NK-92 treated with Interleukin-12 subunit alpha and Interleukin-12 subunit beta, amount 100 ng/mL, for 24 hours (cell line): ENCODE measurements around the gene APOL1.
A peak's percentile ranks its signal among the peaks of the same experiment; 100 is the strongest.
"Not testable (repeated sequence)": the region's sequence is repeated elsewhere in the genome, so short reads cannot be mapped to it uniquely, and the experiment has no call there.

ENCODE experiments used
- DNase-seq: peaks from one replicate; lab custom pipeline; 2025; lab: John Stamatoyannopoulos, UW

The APOL1 gene

DNA sequence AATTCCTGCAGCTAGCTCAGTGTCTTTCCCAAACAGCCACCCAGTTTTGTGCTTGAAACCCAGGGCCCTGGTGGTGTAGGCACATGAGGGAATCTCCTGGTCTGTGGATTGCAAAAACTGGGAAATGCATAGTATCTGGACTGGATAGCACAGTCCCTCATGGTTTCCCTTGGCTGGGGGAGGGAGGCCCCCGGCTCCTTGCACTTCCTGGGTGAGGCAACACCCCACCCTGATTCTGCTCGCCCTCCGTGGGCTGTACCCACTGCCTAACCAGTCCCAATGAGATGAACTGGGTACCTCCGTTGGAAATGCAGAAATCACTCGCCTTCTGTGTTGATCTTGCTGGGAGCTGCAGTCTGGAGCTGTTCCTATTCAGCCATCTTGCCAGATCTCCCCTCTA, 19.0 kb downstream of the APOL1 start:
- DNase-seq: not testable (repeated sequence)

DNA sequence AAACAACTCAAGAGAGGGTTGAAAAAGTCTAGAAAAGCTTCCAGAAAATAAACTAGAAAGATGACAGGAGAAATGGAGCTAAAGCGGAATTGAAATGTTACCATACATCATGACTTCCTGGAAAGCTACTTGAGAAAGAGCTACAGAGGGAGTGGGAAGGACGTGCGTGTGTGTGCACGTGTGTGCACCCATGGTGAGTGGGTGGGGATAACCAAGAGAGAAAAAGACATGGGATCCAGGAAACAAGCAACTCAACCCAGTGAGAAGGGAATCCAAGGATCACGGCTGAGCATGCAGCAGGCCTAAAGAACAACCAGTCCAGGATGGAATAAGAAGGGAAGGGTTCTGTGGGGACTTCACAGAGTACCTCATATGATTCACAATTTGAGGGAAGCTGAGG, 21.6 kb downstream of the APOL1 start:
- no peak for DNase-seq

DNA sequence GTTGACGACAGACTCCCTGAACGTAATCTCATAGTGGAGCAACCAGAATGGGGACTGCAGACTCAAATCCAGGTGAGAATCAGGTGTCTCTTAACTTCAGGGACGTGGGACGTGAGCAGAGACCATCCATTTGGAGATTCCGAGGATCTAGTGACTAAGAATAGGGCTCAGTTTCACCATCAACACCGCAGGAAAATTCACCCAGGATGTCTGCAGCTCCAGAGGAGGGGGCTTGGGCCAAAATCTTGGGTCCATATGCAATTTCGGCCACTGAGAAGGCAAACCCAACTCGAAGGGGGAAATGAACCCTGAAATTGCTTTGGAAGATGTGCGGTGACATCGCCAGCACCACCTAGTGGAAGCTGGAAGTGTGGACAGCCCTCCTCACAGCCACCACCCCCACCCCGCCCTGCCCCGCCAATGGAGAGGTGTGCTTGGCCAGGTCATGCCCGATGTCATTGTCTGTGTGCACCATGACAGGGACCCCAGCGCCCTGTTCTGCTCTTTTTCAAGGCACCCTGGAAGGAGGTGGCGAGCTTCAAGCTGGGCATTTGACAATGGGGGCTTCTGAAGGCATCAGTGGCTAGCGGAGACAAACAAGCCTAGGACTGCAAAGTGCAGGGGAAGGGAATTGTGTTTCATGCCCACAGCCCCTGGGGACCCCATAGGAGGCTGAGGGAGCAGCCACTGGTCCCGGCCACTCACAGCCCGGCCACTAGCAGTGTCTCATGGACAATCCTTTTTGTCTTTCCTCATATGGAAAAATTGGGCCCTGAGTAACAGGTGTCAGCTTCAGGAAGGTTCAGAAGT, 24.8 kb downstream of the APOL1 start:
- DNase-seq: peak; percentile 44

DNA sequence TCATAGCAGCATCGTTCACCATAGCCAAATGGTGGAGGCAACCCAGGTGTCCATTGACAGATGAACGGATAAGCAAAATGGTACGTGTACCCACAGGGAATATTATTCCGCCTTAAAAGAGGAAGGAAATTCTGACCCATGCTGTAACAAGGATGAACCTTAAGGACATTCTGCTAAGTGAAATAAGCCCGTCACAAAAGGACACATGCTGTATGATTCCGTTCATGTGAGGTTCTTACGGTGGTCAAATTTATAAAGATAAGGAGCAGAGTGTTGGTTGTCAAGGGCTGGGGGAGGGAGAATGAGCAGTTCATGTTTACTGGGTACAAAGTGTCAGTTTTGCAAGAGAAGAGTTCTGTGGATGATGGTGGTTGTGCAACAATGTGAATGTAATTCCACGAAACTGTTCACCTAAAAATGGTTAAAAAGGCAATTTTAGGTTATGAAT, 26.3 kb downstream of the APOL1 start:
- DNase-seq: no peak

DNA sequence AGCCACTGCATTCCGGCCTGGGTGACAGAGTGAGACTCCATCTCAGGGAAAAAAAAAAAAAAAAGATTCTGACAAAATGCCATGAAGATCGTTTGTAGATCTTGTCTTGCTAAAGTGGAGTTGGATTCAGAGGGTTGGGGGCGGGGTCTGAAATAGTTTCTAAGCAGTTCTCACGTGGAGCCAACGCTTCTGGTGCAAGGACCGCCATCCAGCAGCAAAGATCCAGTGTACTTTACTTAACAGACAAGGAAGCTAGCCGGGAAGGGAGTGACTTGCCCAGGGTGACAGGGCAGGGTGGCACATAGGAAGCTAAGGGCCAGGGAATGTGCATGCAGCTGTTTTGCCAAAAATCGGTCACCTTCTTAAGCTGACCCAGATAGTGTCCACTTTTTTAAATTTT, 27.4 kb downstream of the APOL1 start:
- DNase-seq: no peak

DNA sequence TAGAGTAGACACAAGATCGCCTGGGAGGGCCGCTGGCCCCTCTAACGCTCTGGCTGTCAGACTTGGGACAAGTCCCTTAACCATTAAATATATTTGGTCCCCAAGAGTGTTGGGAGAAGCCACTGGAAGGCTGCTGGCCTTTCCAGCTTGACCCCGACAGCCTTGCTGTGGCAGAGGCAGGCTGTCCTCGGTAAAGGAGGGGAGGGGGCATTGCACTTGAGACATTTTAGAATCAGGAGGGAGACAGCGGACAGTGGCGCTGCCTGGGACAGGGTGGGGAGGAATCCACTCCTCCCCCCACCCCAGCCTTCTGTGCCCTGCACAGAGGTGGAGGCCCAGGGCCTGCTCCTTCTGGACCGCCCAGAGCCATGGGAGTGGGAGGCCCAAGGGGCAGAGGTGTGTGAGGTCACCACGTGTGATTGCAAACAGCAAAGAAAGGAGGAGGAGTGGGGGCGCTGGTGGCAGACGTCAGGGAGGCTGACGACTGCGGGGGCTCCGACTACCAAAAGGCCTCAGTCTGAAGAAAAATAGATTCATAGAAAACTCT, 28.9 kb downstream of the APOL1 start:
- DNase-seq: no peak

DNA sequence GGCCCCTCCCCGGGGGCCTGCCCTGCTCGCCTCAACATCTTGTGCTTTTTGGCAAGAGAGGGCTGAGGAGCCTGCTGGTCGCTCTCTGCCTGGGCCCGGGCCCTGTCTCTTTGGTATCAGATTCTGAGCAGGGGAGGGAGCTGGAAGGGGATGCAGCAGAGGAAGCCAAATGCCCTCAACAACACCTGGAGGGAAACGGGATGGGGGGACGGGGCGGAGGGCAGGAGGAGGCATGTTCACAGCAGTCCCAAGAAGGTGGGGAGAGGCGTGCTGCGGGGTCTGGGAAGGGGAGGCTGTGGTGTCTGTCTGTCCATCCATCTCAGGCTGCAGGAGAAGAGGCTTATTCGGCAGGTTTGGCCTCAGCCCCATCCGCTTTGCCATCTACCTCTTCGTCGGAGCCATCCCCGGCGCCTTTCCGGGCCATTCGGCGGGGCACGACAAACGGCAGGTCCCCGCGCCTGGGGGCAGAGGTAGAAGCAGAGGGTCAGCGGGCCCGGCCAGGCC, 29.4 kb downstream of the APOL1 start:
- DNase-seq: no peak

DNA sequence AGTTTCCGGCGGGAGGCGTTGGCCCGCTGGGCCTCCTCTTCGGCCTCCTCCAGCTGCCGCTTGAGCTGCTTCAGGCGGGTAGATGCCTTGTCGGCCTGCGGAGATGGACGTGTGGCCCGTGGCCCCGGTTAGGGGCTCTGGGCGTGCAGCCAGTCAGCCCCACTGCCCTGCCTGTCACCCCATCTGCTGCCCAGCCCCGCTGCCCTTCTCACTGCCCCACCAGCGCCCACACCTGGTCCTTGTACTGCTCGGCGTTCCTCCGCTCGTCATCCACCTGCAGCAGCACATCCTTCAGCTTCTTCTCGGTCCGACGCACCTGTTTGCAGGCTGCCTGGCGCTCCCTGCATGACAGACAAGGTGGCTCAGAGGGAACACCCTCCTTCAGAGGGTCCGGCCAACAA, 31.2 kb downstream of the APOL1 start:
- no peak for DNase-seq

DNA sequence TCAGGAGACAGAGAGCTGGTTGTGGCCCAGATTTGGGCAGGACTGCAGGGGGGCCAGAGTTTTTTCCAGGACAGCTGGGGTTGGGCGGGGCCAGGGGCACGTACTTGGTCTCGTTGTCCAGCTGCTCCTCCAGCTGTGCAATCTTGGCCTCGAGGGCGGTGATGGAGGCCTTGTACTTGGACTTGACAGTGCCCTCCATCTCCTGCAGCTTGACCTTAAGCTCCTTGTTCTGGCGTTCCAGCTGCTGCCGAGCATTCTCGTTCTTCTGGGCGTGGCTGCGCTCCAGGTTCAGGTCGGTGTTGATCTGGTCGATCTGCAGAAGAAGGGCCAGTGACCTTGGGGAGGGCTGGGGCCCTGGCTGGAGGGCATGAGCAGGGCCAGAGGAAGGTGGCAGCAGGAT, 32.1 kb downstream of the APOL1 start:
- no peak for DNase-seq

DNA sequence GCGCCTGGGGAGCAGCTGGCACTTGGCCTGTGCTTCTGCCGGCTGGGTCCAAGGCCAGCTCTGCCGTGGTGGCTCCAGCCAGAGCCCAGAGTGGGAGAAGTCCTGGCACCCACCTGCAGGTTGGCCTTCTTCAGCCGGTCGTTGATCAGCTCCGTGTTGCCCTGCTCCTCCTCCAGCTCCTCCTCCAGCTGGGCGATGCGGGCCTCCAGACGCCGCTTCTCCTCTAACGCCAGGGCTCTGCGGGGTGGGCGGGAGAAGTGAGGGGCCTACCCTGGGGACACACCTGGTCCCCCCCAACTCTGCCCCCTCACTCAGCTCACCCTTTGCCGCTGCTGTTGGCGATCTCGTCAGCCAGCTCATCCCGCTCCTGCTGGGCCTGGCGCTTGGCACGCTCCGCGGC, 32.6 kb downstream of the APOL1 start:
- DNase-seq: no peak

DNA sequence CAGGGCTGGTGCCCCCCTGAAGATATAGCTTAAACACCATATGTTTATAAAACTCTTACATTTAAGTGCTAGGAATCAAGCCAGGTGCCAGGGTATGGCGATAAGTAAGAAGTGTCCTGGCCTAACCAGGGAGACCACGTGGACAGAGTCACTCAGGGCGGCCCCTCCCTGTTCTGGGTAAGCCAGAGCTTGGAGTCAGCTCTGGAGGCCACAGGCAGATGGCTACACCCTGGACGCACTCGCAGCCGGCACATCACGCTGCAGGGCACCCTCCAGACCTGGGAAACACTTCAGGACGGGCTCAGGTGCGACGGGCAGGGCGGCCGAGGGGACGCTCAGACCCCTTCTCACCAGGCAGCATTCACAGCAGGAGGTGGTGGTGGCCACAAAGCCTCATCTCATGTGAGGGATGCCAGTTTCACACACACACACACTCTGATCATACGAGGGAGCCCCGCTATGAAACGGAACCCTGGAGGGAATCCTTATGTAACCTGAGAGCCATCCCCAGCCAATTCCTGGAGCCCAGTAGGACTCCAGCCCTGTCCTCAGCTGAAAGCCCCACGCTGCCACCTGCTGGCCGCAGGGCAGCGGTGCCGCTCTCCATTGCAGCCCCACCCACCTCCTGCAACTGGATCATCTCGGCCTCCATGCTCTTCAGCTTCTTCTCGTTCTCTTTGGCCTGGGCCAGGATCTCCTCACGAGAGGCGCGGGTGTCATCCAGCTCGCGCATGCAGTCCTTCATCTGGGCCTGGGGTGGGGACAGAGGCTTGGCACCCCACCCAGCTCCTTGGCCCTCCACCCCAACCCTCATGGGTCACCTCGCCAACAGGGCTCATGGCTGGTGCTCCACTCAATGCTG, 33.4 kb downstream of the APOL1 start:
- peak; percentile 26 for DNase-seq

DNA sequence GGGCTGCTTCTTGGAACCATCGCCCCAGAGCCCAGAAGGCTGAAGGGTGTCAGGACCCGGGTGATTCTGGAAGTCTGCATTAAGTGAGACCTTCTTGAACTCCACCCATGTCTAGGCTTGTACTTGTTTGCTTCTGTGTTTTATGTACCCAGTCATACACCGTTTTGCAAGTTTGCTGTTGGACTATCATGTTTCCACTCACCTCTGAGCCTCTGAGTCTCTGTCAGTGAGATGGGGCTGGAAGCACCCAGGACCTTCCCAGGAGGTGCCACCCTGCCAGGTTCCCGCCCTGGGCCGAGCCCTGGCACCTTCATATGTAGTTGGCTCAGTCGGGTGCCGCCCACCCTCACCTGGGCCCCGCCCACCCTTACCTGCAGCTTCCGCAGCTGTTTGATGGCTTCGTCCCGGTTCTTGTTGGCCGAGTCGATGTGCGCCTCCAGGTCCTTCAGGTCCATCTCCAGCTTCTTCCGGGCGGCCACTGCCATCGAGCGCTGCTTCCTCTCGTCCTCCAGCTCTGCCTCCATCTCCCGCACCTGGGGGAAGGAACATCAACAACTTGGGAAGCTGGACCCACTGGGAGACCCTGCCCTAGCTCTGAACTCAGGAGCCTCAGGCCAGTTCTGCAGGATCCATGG, 35.1 kb downstream of the APOL1 start:
- DNase-seq: no peak

DNA sequence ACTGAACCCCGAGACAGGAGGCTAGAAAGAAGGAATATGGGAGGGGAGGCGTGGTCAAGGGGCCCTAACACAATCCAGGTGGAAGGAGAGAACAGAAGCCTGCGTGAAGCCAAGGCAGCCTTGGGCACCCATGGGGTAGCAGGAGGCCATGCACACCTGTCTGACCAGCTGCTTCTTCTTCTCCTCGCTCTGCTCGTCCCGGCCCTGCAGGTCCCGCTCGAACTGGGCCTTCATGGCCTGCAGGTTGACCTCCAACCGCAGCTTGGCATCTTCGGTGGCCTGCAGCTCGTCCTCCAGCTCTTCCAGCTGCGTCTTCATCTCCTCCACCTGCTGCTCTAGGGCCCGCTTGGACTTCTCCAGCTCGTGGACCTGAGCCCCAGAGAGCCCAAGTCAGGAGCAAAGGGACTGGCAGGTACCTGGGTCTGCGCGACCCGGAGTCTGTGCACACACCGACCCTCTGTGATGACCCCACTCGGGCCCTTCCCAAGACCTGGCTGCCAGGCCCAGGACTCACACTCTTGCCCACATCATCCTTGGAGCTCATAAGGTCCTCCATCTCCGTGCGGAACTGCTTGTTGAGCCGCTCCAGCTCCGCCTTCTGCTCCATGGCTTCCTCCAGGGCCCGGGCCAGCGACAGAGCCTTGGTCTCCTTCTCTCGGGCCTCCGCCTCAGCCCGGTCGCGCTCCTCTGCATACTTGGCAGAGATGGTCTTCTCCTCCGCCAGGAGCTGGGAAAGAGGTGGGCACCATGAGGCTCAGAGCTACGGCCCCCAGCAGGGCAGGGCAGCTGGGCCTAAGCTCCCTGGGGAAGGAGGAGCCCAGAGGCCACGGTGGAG, 35.9 kb downstream of the APOL1 start:
- no peak for DNase-seq

DNA sequence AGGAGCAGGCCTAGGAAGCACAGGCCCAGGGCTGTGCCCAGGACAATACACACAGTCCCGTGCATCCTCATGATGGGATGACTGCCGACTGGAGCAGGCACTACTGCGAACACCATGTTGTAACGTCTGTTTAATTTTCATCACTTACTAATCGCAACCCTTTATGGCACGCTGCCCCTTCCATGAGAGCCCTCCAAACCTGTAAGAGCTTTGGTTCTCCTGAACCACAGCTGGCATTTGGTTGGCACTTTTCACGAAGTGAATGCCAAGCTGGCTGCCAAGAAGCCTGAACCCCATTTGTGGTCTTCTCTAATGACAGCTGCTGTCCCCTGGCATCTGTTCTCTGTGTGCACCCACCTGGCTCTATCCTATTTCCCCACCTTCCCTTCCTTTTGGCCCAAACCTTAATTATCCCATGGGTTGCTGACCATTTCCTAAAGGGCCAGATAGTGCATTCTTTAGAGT, 36.5 kb downstream of the APOL1 start:
- DNase-seq: no peak

DNA sequence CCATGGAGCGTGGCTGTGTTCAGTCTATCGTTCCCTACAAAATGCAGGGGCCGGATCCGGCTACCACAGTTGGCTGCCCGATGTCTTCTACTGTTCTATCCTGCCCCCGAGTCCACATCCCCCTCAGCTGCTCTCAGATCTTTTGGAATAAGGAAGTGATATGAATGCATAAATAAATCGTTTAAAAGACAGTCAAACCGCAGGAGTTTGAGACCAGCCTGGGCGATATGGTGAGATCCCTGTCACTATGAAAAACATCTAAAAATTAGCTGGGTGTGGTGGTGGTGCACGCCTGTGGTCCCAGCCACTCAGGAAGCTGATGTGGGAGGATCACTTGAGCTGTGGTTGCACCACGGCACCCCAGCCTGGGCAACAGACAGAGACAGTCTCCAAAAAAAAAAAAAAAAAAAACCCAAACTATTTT, 37.0 kb downstream of the APOL1 start:
- not testable (repeated sequence) for DNase-seq

DNA sequence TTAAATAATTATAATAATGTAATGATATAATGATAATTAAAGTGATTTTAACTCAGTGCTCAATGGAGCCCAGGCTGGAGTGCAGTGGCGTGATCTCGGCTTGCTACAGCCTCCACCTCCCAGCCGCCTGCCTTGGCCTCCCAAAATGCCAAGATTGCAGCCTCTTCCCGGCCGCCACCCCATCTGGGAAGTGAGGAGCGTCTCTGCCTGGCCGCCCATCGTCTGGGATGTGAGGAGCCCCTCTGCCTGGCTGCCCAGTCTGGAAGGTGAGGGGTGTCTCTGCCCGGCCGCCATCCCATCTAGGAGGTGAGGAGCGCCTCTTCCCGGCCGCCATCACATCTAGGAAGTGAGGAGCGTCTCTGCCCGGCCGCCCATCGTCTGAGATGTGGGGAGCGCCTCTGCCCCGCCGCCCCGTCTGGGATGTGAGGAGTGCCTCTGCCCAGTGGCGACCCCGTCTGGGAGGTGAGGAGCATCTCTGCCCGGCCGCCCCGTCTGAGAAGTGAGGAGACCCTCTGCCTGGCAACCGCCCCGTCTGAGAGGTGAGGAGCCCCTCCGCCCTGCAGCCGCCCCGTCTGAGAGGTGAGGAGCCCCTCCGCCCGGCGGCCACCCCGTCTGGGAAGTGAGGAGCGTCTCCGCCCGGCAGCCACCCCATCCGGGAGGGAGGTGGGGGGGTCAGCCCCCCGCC, 37.6 kb downstream of the APOL1 start:
- not testable (repeated sequence) for DNase-seq

DNA sequence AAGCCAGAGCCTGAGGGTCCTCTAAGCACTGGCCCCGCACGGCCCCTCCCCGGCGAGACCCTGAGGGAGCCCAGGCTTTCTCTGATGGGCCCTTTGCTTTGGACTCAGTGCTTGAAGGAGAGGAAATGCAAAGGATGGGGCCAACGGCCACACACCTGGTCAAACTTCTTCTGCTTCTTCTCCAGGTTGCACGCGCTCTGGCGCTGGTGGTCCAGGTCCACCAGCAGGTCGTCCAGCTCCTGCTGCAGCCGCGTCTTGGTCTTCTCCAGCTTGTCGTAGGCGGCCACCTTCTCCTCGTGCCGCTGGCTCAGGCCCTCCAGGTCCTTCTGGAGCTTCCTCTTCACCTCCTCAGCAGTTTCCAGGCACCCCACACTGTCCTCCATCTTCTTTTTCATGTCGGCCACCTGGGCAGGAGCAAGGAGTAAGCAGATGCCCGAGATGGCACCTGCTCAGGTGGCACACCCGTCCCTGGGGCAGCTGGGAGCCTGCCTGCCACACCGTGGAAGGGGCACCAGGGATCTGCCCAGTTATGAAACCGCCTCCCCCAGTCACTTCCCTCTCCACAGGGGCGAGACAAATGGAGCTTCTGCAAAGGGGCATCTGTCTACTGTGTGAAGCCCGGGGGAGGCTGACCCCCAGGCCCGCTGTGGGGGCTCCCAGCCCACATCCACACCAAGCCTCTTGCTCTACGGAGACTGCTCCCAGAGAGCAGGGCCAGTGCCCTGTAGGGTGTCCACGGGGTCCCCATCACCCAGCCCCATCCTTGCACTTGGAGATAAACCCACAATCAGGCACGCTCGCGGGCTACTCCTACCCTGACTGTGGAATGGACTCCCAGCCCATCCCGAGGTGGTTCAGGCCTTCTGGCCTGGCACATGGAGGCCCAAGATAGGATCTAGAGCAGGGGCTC, 39.2 kb downstream of the APOL1 start:
- DNase-seq: no peak

DNA sequence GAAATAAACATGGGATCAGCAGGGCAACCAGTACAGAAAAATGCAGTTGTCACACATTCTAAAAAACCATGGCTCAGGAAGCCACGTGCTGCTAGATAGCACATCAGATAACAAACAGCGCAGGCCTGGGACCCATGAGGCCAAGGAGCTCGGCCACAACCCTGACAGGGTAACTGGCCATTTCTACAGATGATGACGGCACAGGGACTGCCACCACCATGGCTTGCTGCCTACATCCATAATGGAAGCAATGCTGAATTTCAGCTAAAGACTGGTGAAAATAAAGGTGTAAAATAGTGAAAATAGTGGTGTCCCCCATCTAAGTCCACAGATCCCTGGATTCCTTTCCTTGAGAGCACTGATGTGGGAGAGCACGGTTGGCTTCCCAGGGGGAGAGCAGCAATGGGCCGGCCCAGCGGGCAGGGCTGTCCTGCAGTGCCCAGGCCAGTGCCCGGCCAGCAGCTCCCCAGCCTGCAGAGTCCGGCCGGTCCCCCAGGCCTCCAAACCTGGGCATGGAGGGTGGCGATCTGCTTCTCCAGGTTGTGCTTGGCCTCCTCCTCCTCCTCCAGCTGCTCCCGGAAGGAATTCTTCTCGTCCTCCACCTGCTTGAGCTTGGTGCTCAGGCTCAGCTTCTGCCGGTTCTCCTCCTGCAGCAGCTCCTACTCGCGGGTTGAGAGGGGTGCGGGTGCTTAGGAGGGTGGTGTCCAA, 40.0 kb downstream of the APOL1 start:
- no peak for DNase-seq
